Neural cell (in vitro differentiated cells): ENCODE results near the gene ARRDC2.

ENCODE experiments used
- CTCF ChIP-seq: fragments of 450-650 bp; IDR thresholded peaks from 2 replicates; pipeline ENCODE4 v1.5.1; 2014; ENCODE audit warnings: antibody characterized with exemption, mild to moderate bottlenecking, moderate library complexity; ENCODE audit not compliant: poor library complexity, severe bottlenecking
- REST ChIP-seq: IDR thresholded peaks from 2 replicates; pipeline ENCODE4 v1.6.1; 2012; ENCODE audit warnings: borderline replicate concordance

GRCh38 chr19:17999684-18000479 is 8.1 kb upstream of the ARRDC2 start:
- TF ChIP-seq REST (no peak), CTCF (no peak)
